HG03039 (cell line): ENCODE data around the gene KLRC2.
"Not testable (repeated sequence)": the region's sequence is repeated elsewhere in the genome, so short reads cannot be mapped to it uniquely, and the experiment has no call there.

ENCODE experiments used
- ATAC-seq: cut with Tn5 transposase; IDR thresholded peaks from one replicate; pipeline ENCODE4 v1.9.1; 2021; ENCODE audit warnings: mild to moderate bottlenecking, moderate library complexity; ENCODE audit not compliant: unreplicated experiment

The KLRC2 gene

DNA sequence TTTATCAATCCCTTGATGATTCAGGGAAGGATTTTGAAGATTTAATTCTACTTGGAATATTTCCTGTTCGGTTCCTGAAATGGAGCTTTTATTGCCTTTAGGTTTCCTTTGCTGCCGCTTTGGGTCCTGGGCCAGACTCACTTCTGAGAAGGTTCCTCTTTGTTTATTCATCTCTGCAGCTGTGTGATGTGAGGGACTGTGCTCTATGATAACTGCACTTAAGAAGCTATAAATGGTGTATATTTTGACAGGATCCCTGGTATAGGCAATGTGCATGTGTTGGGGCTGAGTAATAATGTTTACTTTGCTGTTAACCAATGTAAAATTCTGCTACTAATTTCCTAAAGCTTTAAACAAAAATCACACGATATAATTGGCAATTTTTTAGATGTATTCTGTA lies at the start of gene KLRC2:
KLRC2 (minus strand) TSS at position 195 of the 400 bp plus-strand sequence; CDS start at position 171, 24 bp downstream.
- ATAC-seq, result not testable (repeated sequence)

DNA sequence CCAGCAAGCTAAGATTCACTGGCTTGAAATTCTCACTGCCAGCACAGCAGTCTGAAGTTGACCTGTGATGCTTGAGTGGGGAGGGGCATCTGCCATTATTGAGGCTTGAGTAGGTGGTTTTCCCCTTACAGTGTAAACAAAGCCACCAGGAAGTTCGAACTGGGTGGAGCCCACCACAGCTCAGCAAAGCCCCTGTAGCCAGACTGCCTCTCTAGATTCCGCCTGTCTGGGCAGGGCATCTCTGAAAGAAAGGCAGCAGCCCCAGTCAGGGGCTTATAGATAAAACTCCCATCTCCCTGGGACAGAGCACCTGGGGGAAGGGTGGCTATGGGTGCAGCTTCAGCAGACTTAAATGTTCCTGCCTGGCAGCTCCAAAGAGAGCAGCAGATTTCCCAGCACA lies 46.1 kb upstream of the KLRC2 start:
- ATAC-seq, result not testable (repeated sequence)

DNA sequence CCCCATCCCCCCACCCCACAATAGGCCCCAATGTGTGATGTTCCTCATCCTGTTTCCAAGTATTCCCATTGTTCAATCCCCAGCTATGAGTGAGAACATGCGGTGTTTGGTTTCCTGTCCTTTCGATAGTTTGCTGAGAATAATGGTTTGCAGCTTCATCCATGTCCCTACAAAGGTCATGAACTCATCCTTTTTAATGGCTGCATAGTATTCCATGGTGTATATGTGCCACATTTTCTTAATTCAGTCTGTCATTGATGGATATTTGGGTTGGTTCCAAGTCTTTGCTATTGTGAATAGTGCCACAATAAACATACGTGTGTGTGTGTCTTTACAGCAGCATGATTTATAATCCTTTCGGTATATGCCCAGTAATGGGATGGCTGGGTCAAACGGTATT lies 37.0 kb upstream of the KLRC2 start:
- not testable (repeated sequence) for ATAC-seq

DNA sequence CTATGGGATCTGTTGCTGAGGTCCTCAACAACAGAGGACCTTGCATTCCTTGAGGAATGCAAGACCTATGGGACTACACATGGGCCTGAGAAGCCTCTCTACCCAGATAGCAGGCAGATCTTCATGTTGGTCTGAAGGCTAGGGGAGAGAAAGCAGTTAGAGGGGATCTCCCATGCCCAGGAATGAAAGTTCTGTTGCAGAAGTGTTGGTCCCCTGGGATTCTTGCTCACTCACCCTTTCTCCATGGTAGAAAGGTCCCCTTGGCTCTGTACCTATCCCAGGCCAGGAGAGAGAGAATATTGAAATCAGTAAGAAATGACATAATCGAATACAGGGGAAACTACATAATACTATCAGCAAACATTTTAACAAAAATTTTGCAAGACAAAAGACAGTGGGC lies 33.9 kb upstream of the KLRC2 start:
- no peak for ATAC-seq

DNA sequence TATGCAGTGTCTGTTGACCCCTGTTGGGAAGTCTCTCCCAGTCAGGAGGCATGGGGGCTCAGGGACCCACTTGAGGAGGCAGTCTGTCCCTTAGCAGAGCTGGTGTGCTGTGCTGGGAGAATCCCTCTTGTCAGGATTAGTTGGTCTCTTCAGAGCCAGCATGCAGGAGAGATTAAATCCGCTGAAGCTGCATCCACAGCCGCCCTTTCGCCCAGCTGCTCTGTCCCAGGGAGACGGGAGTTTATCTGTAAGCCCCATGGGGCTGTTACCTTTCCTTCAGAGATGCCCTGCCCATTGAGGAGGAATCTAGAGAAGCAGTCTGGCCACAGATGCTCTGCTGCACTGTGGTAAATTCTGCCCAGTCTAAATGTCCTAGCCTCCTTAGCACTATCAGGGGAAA lies 30.5 kb upstream of the KLRC2 start:
- no peak for ATAC-seq

DNA sequence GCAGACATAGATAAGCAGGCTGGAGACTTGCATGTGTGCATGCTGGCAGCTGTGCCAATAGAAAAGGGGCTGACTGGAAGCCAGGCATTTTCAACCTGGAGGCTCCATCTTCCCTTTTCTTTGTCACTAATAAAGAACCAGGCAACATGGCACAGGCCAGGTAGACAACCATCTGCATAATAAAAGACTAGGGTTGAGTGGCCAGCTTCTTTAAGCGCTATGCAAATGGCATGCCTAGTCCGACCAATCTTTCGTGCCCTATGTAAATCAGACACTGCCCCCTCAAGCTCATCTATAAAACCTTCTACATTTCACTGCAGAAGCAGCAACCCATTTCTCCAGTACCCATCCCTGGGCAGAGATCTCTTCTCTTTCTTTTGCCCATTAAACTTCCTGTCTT lies 21.9 kb upstream of the KLRC2 start:
- no peak for ATAC-seq

DNA sequence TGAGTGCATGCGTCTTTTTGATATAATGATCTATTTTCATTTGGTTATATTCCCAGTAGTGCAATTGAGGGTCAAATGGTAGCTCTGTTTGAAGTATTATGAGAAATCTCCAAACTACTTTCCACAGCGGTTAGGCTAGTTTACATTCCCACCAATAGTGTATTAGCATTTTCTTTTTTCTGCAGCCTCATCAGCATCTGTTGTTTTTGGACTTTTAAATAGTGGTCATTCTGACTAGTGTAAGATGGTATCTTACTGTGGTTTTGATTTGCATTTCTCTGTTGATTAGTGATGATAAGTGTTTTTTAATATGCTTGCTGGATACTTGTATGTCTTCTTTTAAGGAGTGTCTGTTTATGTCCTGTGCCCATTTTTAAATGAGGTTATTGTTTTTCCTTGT lies 21.0 kb upstream of the KLRC2 start:
- no peak for ATAC-seq

DNA sequence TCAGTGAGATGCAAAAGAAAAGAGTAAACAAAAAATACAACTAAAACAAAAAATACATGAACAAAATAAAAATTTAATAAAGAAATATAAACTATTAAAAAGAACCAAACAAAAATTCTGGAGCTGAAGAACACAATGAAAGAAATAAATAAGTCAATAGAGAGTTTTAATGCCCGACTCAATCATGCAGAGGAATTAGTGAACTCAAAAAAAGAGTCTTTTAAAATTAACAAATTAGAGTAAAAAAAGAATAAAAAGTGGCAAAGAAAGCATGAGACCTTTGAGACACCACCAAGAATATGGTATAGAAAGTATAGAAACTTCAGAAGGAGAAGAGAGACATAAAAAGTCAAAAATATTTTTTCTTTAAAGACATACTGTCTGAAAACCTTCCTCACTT lies 20.0 kb upstream of the KLRC2 start:
- ATAC-seq, result no peak

DNA sequence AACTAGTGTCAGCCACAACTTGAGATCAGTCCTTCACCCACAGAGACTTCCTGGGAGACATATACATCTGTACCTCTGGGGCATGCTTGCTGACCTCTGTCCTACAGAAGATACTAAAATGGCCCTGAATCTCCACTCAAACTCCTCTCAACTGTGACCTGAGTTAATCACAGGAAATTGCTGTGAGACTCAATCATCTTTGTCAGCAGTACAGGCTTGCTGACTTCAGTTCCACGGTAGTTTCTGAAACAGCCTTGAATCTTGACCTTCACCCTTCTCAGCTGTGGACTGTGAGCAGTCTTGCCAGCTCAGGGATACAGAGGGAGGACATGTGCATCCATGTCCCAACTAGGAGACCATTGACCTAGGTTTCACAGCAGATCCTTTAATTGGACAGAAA lies 18.7 kb upstream of the KLRC2 start:
- no peak for ATAC-seq

DNA sequence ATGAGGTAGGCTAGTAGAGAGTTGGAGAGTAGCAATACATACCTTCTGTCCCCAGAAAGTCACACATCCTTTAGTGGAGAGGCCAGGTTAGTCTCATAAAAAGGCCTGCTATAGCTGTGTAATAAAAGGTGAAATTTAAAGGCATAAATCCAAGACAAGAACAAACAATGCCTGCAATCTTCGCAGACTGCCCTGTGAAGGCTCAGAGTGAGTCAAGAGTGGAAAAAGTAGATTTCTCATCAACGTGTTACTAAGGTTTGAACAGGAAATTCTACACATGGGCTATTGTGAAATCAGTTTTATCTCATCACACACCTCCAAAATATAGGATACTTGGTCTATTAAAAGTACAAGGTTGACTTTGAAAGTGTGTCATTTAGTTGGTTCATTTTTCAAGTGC lies 17.3 kb upstream of the KLRC2 start, which contains the start of gene KLRC1:
KLRC1 (minus strand) TSS at position 222 of the 400 bp plus-strand sequence. CDS start 2,221 bp downstream, outside the sequence.
- ATAC-seq, result no peak

DNA sequence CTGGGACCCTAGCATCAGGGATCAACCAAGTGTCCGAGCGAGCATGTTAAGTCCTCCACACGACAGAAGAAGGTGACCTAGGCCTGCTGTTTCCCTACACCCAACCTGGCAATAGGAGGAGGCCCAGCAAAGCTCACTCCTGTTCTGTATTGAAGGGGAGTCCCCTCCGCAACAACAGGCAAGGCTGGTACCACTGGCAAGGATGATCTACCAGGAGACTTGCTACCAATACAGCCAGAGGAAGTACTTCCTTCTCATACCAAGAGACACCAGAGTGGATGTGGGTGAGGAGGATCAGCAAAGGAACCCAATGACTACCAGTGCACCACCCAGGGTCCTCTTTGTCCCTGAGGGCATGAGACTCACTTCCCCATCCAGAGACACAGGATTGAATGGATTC lies 12.4 kb upstream of the KLRC2 start:
- ATAC-seq, result no peak

DNA sequence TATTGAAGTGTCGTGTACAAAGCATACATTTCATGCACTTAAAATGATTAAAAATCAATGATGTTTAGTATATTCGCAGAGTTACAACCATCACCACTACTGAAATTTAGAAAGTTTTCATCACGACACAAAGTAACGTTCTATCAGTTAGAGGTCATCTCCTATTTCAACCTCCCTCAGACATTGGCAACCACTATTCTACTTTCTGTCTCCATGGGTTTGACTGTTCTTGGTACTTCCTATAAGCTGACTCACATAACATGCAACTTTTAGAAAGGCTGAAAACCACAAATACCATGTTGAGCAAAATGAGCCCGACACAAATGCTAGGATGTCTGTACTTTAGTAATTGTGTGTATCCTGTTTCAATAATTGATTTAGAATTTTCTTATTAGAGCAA lies 10.2 kb upstream of the KLRC2 start:
- not testable (repeated sequence) for ATAC-seq

DNA sequence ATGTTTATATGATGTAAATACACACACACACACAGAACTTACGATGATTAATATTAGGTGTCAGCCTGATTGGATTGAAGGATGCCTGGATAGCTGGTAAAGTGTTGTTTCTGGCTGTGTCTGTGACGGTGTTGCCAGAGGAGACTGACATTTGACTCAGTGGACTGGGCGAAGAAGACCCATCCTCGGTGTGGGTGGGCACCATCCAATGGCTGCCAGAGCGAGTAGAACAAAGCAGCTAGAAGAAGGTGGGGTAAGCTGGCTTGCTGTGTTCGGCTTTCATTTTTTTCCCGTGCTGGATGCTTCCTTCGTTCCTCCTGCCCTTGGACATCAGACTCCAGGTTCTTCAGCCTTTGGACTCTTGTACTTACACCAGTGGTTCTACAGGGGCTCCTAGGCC lies 5.3 kb upstream of the KLRC2 start:
- ATAC-seq, result not testable (repeated sequence)

DNA sequence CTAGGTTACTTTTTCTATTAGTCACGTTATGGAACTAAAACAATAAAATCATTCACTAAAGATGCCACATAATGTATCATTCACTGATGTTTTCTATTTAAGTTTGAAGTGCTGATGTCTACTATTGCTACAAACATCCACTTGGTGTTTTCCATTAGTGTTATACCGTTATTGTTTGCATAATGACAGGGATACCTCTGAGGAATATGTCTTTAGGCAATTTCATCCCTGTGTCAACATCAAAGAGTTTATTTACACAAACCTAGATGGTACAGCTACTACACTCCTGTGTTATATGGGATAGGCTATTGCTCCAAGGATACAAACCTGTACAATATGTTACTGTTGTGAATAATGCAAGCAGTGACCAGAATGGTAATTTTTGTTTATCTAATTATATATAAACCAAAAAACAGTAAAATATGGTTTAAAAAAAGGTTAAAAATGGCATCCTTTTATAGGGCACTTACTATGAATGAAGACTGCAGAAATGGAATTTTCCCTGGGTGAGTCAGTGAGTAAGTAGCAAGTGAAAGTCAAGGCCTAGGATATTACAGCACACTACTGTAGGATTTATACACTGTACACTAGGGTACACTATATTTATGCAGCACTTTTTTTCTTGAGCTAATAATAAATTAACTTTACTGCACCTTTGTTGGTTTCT lies 3.9 kb upstream of the KLRC2 start:
- ATAC-seq, result not testable (repeated sequence)

DNA sequence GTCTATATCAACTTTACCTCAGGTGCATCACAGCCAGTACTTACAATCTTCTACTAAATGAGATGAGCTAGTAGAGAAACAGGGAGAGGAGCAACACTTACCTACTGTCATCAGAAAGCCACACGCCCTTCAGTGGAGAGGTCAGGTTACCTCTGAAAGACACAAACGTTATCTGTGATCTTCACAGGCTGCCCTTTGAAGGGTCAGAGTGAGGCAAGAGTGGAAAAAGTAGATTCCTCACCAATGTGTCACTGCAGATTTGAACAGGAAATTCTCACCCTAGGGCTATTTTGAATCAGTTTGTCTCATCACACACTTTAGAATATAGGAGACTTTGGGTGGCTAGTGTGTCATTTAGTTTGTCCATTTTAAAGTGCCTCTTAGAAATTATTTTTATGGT lies 1.8 kb upstream of the KLRC2 start:
- not testable (repeated sequence) for ATAC-seq

DNA sequence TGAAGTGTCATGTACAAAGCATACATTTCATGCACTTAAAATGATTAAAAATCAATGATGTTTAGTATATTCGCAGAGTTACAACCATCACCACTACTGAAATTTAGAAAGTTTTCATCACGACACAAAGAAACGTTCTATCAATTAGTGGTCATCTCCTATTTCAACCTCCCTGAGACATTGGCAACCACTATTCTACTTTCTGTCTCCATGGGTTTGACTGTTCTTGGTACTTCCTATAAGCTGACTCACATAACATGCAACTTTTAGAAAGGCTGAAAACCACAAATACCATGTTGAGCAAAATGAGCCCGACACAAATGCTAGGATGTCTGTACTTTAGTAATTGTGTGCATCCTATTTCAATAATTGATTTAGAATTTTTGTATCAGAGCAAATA lies 5.2 kb downstream of the KLRC2 start:
- not testable (repeated sequence) for ATAC-seq

DNA sequence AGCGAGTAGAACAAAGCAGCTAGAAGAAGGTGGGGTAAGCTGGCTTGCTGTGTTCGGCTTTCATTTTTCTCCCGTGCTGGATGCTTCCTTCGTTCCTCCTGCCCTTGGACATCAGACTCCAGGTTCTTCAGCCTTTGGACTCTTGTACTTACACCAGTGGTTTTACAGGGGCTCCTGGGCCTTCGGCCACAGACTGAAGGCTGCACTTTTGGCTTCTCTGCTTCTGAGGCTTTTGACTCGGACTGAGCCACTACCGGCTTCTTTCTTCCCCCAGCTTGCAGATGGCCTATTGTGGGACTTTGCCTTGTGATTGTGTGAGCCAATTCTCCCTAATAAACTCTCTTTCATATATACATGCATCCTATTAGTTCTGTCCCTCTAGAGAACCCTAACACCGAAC lies 9.9 kb downstream of the KLRC2 start:
- ATAC-seq, result not testable (repeated sequence)

DNA sequence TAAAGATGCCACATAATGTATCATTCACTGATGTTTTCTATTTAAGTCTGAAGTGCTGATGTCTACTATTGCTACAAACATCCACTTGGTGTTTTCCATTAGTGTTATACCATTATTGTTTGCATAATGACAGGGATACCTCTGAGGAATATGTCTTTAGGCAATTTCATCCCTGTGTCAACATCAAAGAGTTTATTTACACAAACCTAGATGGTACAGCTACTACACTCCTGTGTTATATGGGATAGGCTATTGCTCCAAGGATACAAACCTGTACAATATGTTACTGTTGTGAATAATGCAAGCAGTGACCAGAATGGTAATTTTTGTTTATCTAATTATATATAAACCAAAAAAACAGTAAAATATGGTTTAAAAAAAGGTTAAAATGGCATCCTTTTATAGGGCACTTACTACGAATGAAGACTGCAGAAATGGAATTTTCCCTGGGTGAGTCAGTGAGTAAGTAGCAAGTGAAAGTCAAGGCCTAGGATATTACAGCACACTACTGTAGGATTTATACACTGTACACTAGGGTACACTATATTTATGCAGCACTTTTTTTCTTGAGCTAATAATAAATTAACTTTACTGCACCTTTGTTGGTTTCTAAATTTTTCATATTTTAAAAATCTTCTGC lies 11.4 kb downstream of the KLRC2 start:
- not testable (repeated sequence) for ATAC-seq

DNA sequence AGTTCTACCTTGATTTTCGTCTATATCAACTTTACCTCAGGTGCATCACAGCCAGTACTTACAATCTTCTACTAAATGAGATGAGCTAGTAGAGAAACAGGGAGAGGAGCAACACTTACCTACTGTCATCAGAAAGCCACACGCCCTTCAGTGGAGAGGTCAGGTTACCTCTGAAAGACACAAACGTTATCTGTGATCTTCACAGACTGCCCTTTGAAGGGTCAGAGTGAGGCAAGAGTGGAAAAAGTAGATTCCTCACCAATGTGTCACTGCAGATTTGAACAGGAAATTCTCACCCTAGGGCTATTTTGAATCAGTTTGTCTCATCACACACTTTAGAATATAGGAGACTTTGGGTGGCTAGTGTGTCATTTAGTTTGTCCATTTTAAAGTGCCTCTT lies 13.7 kb downstream of the KLRC2 start:
- ATAC-seq, result not testable (repeated sequence)

DNA sequence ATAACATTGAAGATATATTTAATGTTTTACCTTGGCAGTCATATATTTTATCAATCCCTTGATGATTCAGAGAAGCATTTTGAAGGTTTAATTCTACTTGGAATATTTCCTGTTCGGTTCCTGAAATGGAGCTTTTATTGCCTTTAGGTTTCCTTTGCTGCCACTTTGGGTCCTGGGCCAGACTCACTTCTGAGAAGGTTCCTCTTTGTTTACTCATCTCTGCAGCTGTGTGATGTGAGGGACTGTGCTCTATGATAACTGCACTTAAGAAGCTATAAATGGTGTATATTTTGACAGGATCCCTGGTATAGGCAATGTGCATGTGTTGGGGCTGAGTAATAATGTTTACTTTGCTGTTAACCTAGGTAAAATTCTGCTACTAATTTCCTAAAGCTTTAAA lies 15.5 kb downstream of the KLRC2 start, which contains the start of gene KLRC3:
KLRC3 (minus strand) TSS at position 262 of the 400 bp plus-strand sequence; CDS start at position 217, 45 bp downstream.
- not testable (repeated sequence) for ATAC-seq

DNA sequence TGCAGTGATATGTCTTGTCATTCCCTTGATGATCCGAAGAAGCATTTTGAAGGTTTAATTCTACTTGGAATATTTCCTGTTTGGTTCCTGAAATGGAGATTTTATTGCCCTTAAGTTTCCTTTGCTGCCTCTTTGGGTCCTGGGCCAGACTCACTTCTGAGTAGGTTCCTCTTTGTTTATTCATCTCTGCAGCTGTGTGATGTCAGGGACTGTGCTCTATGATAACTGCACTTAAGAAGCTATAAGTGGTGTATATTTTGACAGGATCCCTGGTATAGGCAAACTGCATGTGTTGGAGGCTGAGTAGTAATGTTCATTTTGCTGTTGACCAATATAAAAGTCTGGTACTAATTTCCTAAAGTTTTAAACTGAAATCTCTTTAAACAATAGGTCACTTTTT lies 26.4 kb downstream of the KLRC2 start, which contains the start of gene KLRC4:
KLRC4 (minus strand) TSS at position 366 of the 400 bp plus-strand sequence; CDS start at position 184, 182 bp downstream.
- ATAC-seq, result no peak

DNA sequence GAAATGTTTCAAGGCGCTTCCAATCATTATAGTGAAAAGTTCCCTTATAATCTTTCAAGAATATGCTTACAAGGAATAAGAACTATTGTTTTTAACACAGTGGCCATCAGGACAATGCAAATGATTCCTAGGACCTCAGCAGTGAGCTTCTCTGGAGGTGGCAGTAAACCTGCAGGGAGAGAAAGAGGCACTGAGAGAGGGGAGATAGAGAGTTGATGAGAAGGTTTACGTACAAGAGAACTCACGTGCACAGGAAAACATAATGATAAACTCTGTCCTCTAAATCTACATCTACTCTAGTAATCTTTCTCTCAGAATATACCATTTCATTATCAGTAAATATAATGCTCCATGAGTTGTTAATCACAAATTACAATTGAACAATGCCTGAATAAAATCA lies 27.0 kb downstream of the KLRC2 start:
- ATAC-seq, result no peak
